ENCODE measurements around the gene PELI1.

The PELI1 gene

DNA sequence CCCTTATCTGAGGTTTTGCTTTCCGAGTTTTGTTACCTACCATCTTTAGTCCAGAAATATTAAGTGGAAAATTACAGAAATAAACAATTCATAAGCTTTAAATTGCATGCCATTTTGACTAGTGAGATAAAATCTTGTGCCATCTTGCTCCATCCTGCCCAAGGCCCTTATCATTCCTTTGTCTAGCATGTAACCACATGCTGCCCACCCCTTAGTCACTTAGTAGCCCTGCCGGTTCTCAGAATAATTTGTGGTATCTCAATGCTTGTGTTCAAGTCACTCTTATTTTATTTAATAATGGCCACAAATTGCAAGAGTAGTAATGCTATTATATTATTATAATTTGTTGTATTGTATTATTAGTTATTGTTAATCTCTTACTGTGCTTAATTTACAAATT is 88.2 kb downstream of the PELI1 start:
- Mint-ChIP-seq H3K4me1 (peaks cover 17% of the 10 kb centered on the region), H3K9me3 (no peaks in the 10 kb centered on the region), H3K4me3 (no peak overlapping the region), H3K36me3 (no peaks in the 10 kb centered on the region), H3K27ac (no peak overlapping the region), H3K27me3 (no peaks in the 10 kb centered on the region)
- ATAC-seq, result no peak

DNA sequence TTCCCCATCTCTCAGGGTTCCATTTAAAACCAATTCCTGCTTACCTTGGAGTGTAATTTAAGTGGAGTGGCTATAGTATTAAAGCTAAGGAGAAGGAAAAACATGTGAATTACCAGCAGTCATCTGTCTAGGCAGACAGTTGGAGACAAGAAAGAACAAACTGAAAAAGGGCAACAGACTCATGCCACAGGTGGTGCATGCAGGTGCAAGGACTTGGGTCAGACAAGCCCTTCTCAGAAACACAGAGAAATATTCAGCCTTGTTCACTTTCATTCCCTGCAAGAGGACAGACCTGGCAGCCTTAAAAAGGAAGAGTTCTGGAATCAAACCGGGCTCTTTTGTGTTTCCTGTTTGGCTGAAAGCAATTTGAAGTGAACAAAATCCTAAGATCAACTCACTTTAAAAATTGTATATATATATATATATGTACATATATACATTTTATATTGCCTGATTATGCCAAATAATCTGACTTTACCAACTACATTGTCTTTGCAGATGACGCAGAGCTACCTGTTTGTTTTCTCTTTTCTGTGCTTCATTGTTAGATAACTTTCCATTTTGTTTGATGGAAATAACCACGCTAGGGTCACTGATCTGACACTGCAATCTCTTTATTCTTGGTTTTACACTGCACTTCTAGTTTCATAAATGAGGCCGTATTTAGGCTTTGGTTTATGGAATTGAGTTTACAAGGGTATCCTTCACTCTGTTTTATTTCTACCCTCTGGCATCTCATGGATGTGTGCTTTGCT is 89.9 kb downstream of the PELI1 start:
- Mint-ChIP-seq H3K27me3 (no peaks in the 10 kb centered on the region), H3K36me3 (no peaks in the 10 kb centered on the region), H3K27ac (no peak overlapping the region), H3K9me3 (no peaks in the 10 kb centered on the region), H3K4me3 (no peak overlapping the region), H3K4me1 (peaks cover 25% of the 10 kb centered on the region)
- ATAC-seq, result no peak

DNA sequence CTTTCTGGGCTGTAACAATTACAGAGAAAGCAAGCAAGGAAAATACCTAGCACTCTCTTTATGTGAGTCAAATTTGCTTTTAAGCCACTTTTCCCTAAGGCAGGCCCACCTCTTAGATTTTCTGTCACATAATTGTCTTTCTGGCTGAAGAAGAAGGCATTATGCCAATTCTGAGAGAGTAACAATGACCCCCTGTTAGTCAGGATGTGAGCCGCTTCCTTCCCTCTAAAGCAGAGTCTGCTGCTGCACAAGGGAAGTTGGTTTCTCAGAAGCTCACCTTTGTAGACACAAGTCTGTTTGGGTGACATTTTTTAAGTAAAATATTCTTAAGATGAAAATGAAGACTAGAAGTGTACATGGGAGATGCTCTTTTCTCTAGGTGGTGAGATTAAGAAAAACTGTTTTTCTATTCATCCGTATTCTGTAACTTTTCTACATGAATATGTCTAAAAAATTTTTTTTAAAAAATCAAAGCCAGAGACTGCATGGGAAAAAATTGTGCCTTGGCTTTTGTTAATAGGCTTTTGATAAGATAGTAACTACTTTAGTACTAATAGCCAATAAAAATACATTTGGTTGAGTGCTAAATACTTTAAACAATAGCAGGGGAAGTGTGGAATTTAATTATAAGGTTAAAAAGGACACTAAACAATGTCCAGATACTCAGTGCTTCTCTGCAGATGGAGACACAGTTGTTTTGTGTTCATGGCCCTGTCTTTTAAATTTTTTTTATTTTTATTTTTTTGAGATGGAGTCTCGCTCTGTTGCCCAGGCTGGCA is 91.6 kb downstream of the PELI1 start:
- H3K27me3 Mint-ChIP-seq, result no peaks in the 10 kb centered on the region
- no peak overlapping the region for H3K4me3 Mint-ChIP-seq
- no peaks in the 10 kb centered on the region for H3K36me3 Mint-ChIP-seq

DNA sequence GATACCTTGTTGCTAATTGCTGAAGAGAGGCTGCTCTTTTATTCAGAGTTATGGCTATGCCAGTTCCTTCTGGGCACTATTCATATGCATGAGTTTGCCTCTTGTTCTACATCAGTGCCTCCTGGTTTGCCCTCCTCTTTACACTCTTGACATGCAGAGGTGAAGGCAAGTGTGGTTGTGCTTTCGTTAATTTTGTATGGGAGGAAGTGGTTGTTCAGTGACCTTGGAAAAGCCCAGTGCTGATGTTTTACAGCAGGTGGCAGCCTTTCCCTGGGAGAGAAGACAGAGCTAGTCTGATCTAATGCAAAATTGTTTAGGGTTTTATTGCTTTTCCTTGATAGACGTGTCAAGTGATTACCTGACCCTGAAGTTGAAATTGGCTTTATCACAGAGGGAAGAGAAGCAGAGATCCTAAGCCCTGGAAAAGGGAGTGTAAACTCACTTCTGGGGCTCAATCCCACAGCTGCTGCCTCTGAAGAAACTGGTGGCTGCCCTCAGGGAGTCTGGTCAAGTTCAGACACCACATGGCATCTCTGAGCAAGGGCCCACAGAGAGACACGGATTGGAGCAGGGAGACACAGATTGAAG is 94.5 kb downstream of the PELI1 start:
- peak overlapping the region; percentile 38 for H3K27ac Mint-ChIP-seq
- no peak overlapping the region for H3K4me3 Mint-ChIP-seq
- peaks cover 19% of the 10 kb centered on the region for H3K4me1 Mint-ChIP-seq
- ATAC-seq, result peak; percentile 95
- no peaks in the 10 kb centered on the region for H3K27me3 Mint-ChIP-seq
- no peaks in the 10 kb centered on the region for H3K36me3 Mint-ChIP-seq
- H3K9me3 Mint-ChIP-seq, result no peaks in the 10 kb centered on the region

More for the DNA sequence above, 91.6 kb downstream of the PELI1 start:
- no peaks in the 10 kb centered on the region for H3K9me3 Mint-ChIP-seq
- H3K4me1 Mint-ChIP-seq, result peaks cover 25% of the 10 kb centered on the region
- H3K27ac Mint-ChIP-seq, result no peak overlapping the region
- ATAC-seq, result no peak

DNA sequence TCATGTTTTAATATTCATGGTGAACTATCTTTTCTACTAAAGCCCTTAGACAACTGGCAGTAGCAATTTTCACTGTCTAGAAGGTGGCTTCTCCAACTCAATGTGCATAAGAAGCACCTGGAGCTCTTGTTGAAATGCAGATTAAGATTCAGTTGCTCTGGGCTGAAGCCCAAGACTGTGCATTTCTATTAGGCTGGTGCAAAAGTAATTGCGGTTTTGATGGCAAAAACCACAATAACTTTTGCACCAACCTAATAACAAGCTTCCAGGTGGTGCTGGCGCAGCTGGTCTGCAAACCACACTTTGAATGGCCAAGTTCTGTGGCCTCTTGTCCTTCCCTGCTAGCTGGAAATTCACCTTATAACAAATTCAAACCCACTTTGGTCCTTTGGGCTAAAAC is 98.3 kb downstream of the PELI1 start:
- no peak for ATAC-seq
- Mint-ChIP-seq H3K36me3 (no peaks in the 10 kb centered on the region), H3K4me3 (no peak overlapping the region), H3K27ac (no peak overlapping the region), H3K9me3 (no peaks in the 10 kb centered on the region), H3K27me3 (no peaks in the 10 kb centered on the region), H3K4me1 (peaks cover 9% of the 10 kb centered on the region)

All from stimulated activated memory B cell treated with anti-CD40 and anti-IgM and Interleukin-4, amounts not matched to agents 10 μg/mL and 1 μg/mL and 100 μg/mL, for 72 hours (primary cell).